GM19193 (cell line): Measurements from ENCODE around the gene TMA7.

ENCODE experiments used
- POLR2A ChIP-seq: IDR thresholded peaks from 4 replicates; pipeline ENCODE4 v1.6.1; 2011; ENCODE audit not compliant: insufficient read depth, insufficient read length; ENCODE audit errors: extremely low read depth

Gene TMA7

DNA sequence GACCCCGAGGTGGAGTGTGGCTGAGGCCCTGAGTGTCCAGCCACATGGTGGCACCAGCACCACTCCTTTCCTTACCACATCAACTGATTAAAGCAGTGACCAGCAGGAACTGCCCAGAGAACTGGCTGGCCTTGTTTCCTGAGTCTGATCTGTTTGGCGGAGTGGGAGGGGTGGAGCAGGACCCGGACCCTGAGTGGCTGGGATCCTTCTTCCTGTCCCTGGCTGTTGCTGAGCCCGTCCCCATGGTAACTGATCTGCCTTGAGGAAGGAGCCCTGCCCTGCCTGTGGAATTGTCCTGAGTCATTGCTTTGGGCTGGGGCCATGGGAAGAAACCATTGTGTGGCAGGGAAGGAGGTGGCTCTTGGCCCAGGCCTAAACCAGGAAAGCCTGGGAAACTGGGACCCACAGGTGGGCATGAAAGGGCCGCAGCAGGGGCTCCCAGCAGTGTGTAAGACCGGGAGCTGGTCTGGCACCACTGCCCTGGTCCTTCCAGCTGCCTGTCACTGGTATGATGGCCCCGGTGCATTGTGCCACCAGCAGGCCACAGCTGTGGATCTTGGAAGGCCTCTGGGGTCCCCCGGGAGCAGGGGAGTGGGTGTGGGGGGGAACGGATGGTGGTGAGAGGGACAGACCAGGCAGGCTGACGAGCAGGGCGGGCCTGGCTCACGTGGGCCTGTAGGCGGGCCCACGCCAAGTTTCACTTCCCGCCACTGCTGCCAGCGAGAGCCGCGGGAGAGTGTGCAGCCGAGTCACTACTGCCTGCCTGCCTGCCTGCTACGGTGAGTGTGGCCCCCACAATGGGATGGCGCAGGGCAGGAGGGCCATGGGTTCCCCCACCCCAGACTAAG, 25.7 kb downstream of the TMA7 start:
- peak; percentile 97 for TF ChIP-seq POLR2A

DNA sequence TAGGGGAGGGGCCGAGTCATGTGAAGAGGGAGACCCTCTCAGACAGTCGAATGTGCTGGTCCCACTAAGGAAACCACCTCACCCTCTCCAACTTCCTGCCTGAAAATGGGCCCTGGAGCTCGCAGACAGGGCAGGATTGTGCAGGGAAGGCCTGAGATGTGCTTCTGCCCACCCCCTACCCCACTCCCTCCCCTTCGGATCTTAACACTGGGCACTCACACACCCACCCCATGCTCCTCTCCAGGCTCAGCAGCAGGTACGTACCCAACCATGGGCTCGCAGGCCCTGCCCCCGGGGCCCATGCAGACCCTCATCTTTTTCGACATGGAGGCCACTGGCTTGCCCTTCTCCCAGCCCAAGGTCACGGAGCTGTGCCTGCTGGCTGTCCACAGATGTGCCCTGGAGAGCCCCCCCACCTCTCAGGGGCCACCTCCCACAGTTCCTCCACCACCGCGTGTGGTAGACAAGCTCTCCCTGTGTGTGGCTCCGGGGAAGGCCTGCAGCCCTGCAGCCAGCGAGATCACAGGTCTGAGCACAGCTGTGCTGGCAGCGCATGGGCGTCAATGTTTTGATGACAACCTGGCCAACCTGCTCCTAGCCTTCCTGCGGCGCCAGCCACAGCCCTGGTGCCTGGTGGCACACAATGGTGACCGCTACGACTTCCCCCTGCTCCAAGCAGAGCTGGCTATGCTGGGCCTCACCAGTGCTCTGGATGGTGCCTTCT, 26.5 kb downstream of the TMA7 start:
- peak; percentile 6 for TF ChIP-seq POLR2A

DNA sequence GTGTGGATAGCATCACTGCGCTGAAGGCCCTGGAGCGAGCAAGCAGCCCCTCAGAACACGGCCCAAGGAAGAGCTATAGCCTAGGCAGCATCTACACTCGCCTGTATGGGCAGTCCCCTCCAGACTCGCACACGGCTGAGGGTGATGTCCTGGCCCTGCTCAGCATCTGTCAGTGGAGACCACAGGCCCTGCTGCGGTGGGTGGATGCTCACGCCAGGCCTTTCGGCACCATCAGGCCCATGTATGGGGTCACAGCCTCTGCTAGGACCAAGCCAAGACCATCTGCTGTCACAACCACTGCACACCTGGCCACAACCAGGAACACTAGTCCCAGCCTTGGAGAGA, 27.0 kb downstream of the TMA7 start:
- TF ChIP-seq POLR2A = no peak

DNA sequence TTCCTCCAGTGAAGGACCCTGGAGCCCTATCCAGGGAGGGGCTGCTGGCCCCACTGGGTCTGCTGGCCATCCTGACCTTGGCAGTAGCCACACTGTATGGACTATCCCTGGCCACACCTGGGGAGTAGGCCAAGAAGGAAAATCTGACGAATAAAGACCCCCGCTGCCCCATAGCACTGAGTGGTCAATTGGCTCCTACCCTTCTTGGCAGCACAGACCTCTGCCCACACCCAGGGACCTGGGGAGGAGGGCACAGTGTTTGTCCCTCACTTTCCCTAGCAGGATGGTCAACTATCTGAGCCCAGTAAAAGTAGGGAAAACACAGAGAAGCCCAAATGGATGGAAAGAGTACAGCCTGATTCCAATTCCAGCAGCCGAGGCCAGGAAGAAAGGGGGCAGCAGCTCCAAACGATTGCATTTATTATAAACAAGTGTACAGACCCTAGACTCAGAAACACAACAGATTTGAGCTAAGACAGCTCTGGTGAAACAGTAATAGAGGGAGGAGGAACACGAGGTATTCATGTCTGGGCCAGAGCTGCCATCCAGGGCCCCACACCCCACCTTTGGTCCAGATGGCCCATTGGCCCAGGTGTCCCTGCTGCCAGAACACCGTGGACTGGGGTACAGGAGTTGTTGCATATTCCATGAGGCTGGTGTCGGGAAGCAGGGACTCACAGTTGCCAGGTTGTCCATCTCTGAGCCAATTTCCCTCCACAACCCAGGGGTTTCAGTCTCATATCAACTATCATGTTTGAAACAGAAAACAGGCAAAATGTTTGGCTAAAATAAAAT, 27.6 kb downstream of the TMA7 start:
- TF ChIP-seq POLR2A = no peak

DNA sequence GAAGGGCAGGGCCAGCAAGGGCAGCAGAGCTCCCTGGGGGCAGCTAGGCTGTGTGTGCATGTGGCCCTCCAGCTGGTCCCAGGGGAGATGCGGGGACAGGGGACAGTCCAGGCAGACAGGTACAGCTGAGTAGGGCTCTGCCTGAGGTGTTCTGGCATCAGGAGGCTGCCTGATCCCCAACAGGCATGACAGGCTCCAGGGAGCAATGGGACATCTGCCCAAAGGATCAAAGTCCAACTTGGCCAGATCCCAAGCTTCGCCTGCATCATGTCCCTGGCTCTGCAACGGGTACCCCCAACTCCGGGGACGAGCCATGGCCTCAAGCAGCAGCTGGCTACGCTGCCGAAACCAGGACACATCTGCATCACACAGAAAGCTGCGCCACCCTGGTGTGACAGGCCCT, 28.3 kb downstream of the TMA7 start:
- TF ChIP-seq POLR2A = no peak

DNA sequence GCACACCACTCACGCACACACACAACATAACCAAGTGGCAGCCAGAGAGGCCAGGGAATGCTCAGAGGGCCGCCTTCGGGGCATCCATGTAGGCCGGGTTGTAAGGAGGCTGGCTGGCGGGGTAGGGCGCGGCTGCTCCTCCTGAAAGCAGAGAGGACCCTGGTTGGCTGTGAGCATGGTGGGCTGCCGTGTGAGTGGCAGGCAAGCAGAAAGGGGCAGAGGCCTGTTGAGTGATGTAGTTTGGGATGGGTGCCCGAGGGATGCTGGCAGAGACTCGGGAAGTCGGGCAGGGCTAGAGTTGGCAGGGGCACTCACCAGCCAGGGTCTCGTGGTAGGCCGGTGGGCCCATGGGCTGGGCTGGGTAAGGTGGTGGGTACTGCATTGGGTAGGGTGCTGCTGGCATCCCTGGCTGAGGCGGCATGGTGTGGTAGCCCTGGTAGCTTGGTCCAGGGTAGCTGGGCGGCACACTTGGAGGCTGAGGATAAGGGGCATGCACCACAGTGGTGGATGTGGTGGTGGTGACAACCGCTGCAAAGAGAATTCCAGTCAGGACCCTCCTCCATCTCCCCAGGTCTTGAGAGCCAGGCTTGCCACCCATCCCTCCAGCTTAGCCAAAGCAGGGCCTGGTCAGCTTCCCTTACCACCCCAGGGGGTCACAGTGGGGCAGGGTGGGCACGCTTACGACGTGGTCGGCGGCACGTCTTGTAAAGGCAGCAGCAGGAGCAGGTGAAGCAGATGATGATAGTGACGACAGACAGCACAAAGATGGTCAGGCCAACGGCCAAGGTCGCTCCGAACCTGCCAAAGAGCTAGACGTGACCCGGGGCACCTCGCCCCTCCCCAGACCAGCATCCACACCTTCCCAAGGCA, 29.2 kb downstream of the TMA7 start:
- peak; percentile 22 for TF ChIP-seq POLR2A

DNA sequence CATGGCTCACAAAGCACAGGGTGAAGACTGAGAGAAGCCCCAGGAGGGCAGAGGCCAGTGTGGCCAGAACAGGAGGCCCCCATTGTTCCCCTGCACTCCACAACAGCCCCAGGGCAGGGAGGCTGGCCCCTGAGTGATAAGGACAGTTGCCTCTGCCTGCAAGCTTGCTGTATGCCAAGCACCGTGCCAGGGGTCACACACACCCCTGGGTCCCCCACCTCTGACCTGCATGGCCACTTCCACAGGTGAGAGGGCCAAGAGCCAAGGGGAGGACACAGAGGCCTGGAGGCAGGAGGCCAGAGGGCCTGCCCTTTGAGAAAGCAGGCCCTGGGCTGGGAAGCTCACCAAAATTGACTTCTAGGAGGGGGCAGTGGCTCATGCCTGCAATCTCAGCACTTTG, 30.2 kb downstream of the TMA7 start:
- no peak for TF ChIP-seq POLR2A

DNA sequence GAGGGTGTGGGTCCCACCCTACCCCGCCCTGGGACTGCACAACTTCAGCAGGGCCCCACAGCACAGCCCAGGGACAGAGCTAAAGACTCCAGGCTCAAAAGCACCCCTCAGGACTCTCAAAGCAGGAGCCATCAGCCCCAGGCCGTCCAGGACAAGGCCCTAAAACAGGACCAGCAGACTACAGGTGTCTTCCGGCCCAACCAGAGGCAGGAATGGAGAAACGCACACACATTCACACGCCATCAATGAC, 32.5 kb downstream of the TMA7 start:
- TF ChIP-seq POLR2A = no peak

DNA sequence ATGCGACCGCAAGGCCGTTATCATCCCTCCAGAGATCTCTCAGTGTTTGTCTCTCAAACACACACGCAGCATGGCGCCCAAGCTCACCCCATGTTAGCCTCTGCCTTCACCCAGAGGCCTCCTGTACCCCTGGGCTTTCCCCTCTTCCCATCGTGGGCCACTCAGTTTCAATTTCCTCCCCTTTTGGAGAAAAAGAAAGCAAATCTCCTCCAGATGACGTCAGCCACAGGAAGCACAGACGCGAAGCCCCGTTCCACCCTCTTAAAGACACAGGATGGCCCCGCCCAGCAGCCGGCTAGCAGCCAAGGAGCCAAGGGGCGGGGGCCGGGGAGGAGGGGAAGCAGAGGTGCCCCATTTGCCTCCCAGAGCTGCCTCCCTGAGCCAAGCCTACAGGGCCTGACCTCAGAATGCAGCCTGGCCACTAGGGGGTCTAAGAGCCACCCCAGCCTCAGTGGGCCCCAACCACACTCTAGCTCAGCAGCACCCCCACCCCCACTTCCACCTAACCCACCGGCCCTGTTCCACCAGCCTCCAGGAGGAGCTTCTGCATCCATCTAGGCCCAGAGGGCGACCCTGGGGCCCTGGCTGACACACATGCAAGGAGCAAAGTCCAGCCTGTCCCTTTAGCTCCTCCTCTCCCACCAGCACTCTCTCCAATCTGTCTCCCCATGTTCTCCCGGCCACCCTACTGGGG, 33.0 kb downstream of the TMA7 start:
- TF ChIP-seq POLR2A = peak; percentile 83

DNA sequence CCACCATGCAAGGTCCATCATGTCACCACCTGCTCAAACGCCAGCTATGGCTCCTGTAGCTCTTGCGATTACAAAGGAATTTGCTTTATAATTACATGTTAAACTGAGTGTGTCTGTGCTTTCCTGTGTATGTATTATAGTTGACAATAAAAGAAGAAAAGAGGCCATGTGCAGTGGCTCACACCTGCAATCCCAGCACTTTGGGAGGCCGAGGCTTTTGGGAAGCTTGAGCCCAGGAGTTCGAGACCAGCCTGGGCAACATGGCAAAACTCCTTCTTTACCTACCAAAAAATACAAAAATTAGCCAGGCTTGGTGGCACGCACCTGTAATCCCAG, 33.5 kb downstream of the TMA7 start:
- no peak for TF ChIP-seq POLR2A

DNA sequence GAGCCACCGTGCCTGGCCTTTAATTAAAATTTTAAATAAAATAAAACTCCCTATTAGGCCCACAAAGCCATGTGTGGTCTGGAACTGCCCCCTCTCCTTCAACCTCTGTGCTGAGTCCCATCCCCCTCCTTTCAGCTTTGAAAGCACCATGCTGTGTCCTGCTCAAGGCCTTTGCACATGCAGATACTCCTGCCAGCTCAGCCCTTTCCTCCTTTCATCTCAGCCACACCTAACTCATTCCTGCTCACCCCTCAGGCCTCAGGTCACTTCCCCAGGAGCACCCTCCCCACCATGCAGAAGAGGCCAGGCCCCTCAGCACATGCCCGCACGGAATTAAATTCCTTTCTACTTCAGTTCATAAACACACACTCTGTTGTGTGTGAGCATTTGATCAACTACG, 34.6 kb downstream of the TMA7 start:
- TF ChIP-seq POLR2A = no peak

DNA sequence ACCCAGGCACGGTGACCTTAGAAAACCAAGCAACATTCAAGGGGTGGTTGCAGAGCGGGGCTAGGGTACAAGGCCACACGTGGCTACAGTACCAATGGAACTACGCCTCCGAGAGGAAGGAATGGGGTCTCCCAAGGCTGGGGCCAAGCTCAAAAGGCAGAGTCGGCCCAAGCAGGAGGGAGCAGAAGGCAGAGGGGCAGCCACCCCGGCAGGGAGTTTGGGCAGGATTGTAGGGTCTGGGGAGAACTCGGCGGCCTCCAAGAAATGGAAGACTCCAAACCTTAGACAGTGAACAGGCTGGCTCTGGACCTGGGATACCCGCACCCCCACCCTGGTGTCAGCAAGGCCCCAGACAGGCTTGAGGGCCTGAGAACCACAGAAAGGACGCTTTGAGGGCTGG, 35.1 kb downstream of the TMA7 start:
- TF ChIP-seq POLR2A = no peak

DNA sequence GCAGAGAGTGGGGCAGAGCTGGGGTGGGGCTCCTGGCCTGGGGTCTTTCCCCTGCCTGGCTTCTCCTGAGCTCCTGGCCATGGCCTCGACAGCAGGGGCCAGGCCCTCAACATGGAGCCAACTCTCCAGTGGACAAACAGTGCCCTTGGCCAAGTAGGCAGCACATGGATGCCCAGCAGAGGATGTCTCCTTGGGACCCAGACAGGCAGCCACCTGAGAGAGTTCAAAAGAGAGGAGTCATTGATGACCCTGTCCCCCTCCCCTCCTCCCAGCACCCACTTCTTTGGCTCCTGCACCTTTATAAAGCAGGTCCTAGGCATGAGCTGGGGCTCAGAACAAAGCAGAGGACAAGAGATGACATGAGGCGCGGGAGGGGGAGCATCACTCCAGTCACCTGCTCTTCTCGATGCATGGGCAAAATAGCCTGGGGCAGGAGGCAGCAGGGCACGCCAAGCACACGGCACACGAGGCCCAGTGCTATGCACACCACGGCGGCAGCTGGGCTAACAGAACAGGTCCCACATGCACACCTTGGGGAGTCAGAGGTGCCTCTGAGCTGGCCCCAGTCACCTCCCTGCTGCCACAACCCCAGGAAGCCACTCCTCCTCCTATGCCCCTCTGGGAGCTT, 36.5 kb downstream of the TMA7 start:
- TF ChIP-seq POLR2A = no peak

DNA sequence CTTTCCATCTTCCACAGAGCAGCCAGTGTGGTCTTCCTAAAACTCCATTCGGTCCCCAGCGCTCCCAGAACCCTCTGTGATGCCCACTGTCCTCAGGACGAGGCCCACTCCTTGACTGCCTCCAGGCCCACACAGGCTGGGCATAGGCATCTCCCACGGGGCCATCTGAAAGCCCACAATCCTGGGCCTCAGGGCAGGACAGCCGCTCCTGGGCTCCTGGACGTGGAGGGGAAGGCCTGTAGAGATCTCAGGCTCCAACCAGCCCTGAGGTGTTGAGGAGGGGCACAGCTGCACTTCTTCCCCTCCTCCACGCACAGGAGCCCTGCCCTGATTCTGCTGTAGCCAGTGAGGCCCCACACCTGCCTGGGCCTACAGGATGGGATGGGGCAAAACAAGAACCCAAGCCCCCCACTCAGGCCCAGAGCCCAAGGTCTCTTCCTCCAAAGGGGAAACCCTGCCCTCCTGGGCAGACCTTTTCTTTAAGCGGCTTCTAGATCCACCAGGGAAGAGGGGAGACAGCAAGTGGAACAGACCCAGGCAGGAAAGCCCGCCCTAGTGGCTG, 38.0 kb downstream of the TMA7 start:
- no peak for TF ChIP-seq POLR2A
